ENCODE results near the gene RAD23A. TPM values are rescaled to one million over a fixed set of nuclear protein-coding genes. Genes with fewer than 3 reads are reported as not detected.

RAD23A gene
- polyA plus RNA-seq, 3 donors from 2014 or later = 68.9 to 121 (median 69.4) TPM

DNA sequence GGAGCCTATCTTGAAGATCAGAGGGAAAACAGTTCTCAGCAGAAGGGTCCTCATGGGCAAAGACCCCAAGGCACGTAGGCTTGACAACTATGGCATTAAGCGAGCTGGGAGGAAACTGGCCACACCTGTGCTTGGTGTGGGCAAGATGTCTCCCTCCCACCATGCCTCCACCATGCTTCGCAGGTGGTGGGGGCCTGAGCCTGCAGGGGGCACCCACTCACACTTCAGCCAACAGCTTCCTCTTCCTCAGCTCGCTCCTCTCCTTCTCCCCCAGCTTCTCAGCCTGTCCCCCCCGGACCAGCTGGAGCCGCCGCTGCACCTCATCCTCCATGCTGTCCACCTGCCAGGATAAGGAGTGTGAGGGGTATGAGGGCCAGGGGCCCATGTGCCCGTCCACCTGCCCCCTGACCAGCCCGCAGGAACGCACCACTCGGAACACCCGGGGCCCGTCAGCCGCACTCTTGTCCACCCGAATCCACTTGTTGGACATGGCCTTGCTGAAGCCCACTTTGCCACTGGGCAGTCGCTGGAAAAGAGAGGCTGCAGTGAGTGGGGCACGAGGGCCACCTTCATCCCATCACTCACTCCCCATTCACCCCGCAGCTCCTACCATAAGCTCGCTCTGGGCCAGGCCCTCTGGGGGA lies 15.5 kb upstream of the RAD23A start:
- H3K9me3 Mint-ChIP-seq = no peaks in the 10 kb centered on the region
- H3K4me1 Mint-ChIP-seq = peaks cover 20 to 23% of the 10 kb centered on the region in 2 donors
- peaks cover 8 to 19% (median 10%) of the 10 kb centered on the region in 3 donors for H3K36me3 Mint-ChIP-seq
- no peak overlapping the region for H3K27ac Mint-ChIP-seq
- H3K27me3 Mint-ChIP-seq (ENCODE audit: low read depth in 3 of 3) = no peaks in the 10 kb centered on the region
- no peak overlapping the region for H3K4me3 Mint-ChIP-seq
- no peak for DNase-seq

DNA sequence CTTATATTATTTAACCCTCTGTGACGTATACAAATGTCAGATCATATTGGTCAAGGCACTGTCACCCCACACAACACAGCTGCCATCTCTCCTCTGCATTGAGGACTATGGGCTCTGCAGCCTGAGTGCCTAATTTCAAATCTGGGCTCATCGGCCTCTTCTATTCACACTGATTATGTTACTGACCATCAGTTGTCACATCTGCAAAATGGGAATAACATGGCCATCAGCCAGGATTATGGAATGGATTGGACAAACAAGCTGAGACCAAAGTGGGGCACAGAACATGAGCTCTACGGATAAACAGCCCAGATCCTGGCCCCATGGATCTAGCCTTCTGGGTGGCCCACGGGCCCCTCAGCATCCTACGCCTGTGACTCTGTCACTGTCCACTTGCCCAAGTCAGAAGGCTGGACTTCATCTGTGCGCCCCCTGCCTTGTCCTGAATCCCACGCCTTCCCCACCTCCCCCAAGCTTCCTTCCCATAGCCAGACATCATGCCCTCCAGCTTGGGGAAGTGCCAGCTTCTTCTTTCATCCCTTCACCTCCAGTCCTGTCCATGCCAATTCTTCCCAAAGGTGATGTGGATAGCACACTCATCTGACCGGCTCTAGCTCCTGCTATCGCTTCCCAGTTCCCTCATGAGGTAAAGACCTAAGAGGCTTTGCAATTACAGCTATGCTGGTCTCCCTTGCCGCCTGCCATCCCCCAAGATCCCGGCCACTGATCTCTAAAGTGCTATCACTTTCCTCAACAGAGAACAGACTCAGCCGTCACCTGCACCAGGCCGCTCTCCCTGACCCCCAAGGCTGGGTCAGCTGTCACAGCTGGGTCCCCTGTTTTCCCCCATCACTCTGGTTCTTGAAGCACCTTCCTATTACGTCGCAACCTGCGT lies 13.0 kb upstream of the RAD23A start:
- peaks cover 24 to 31% of the 10 kb centered on the region in 2 donors for H3K4me1 Mint-ChIP-seq
- H3K4me3 Mint-ChIP-seq = peak overlapping the region; percentile 95 to 98 (median 96)
- peak overlapping the region; percentile 79 to 94 (median 90) for H3K27ac Mint-ChIP-seq
- DNase-seq = peak in 2 of 3 donors; percentile 44 to 46
- H3K9me3 Mint-ChIP-seq = no peaks in the 10 kb centered on the region
- H3K36me3 Mint-ChIP-seq = peaks cover 4 to 12% (median 4%) of the 10 kb centered on the region in 3 donors
- peaks cover 0 to 3% (median 2%) of the 10 kb centered on the region in 3 donors for H3K27me3 Mint-ChIP-seq (ENCODE audit: low read depth in 3 of 3)

DNA sequence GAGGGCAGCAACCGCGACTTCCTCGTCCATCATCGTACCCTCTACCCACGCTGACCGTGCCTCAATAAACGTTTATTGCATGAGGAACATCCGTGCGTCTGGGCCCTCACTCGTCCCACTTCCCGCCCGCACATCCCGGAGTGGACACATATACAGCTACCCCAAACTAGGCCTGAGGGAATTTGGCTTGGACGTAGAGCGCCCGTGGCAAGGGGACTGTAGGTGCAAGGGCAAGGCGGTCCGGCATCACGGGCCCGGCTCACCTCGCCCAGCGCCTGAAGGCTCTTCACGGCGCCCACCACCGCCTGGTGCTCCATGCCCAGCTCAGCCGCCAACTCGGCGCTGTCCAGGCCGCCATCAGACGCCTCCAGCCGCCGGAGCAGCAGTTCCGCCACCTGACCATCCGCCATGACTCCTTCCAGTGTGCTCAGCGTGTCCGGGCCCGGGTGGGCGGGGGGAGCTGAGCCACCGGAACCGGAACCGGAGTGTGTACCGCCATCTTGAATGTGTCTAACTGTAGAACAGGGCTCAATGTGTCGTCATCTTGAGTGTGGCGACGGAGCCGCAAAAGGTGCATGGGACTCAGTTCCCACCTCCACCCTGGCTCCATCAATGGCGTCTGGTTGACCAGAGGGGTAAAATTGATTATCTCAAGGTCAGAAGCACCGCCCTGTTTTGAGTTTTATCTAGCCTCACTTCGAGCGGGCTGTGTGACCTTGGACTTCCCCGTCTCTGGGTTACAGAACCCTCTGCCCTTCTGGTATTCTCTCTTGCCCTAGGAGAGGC lies 12.2 kb upstream of the RAD23A start, which contains the start of gene FARSA:
Gene FARSA, minus strand, starts transcription at position 425 of the 786 bp plus-strand sequence. Its CDS starts 15 bp downstream, at position 410.
- peaks cover 4 to 8% (median 4%) of the 10 kb centered on the region in 3 donors for H3K36me3 Mint-ChIP-seq
- H3K9me3 Mint-ChIP-seq = no peaks in the 10 kb centered on the region
- peaks cover 31 to 38% of the 10 kb centered on the region in 2 donors for H3K4me1 Mint-ChIP-seq
- peak within 1 kb of the TSS; percentile 79 to 94 (median 90) for H3K27ac Mint-ChIP-seq
- DNase-seq = peak; percentile 81 to 85 (median 85)
- peak within 1 kb of the TSS; percentile 95 to 98 (median 96) for H3K4me3 Mint-ChIP-seq
- H3K27me3 Mint-ChIP-seq (ENCODE audit: low read depth in 3 of 3) = peaks cover 4 to 12% (median 9%) of the 10 kb centered on the region in 3 donors

DNA sequence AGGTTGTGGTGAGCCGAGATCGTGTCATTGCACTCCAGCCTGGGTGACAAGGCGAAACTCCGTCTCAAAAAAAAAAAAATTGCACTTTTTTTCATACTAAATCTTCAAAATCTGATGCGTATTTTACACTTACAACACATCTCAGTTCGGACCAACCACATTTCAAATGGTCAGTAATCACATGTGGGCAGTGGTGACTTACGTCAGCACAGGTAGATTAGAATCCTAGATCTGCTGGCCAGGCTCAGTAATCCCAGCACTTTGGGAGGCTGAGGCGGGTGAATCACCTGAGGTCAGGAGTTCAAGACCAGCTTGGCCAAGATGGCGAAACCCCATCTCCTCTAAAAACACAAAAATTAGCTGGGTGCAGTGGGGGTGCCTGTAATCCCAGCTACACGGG lies 10.6 kb upstream of the RAD23A start:
- H3K4me1 Mint-ChIP-seq = peaks cover 45 to 53% of the 10 kb centered on the region in 2 donors
- peaks cover 11 to 21% (median 20%) of the 10 kb centered on the region in 3 donors for H3K27me3 Mint-ChIP-seq (ENCODE audit: low read depth in 3 of 3)
- no peak overlapping the region for H3K27ac Mint-ChIP-seq
- no peaks in the 10 kb centered on the region for H3K9me3 Mint-ChIP-seq
- peak overlapping the region in 3 of 5 donors; percentile 18 to 49 (median 29) for H3K4me3 Mint-ChIP-seq
- H3K36me3 Mint-ChIP-seq = peaks cover 7 to 13% (median 9%) of the 10 kb centered on the region in 3 donors
- DNase-seq = no peak

DNA sequence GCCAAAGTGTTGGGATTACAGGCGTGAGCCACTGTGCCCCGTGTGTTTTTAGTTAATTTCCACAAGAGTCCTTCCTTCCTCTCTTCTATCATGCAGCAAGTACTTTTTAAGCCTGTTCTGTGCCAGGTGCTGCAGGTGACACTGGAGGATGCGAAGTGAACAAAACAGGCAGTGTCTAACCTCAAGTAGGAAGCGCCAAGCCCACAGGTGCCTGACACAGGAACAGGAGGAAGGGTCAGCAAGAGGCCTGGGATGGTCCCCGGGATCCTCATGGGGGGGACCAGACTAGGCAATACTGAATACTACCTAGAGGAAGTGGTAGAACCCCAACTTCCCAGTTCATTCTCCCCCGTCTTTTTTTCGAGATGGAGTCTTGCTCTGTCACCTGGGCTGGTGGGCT lies 9.1 kb upstream of the RAD23A start:
- Mint-ChIP-seq H3K36me3 (peaks cover 9 to 24% (median 15%) of the 10 kb centered on the region in 3 donors), H3K27ac (no peak overlapping the region)

DNA sequence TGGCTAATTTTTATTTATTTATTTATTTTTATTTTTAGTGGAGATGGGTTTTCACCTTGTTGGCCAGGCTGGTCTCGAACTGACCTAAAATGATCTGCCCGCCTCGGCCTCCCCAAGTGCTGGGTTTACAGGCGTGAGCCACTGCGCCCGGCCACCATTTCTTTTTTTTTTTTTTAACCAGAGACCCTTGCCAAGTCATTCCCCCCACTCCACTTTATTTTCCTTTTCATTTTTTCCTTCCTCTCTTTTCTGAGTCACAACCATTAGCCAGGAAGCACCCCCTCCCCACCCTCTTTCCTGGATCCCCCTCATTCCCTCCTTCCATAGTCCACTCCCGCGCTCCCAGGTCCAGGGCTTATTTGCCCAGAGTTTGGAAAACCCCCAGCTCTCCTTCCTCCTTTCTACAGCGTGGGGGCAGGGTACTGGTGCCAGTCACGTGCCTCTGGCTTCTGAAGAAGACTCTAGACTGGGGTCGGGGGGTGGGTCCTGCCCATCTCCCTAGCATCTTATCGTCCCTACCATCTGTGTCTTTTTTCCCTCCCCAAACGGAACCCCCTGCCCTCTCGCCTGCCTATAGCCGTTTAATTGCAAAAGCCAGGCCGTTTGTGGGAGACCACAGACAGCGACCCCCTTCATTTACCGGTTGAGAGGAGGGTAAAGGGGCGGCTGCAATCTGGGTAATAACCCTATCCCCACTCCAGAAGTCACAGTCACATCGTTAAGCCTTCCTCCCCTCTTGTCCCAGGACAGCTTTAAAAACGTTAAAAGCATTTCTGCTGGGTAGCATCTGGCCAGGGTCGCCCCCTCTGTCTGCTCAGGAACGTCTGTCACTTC lies 8.4 kb upstream of the RAD23A start:
- DNase-seq = no peak
- H3K27me3 Mint-ChIP-seq (ENCODE audit: low read depth in 3 of 3) = peaks cover 15 to 23% (median 20%) of the 10 kb centered on the region in 3 donors
- no peaks in the 10 kb centered on the region for H3K9me3 Mint-ChIP-seq
- peak overlapping the region; percentile 97 to 100 (median 98) for H3K4me3 Mint-ChIP-seq
- H3K4me1 Mint-ChIP-seq = peaks cover 57 to 60% of the 10 kb centered on the region in 2 donors
- peaks cover 9 to 27% (median 15%) of the 10 kb centered on the region in 3 donors for H3K36me3 Mint-ChIP-seq
- H3K27ac Mint-ChIP-seq = peak overlapping the region; percentile 93 to 98 (median 98)

More for the DNA sequence above, 9.1 kb upstream of the RAD23A start:
- no peak for DNase-seq
- H3K4me3 Mint-ChIP-seq = peak overlapping the region in 2 of 5 donors; percentile 1 to 20
- no peaks in the 10 kb centered on the region for H3K9me3 Mint-ChIP-seq
- peaks cover 55 to 63% of the 10 kb centered on the region in 2 donors for H3K4me1 Mint-ChIP-seq
- H3K27me3 Mint-ChIP-seq (ENCODE audit: low read depth in 3 of 3) = peaks cover 15 to 23% (median 20%) of the 10 kb centered on the region in 3 donors

DNA sequence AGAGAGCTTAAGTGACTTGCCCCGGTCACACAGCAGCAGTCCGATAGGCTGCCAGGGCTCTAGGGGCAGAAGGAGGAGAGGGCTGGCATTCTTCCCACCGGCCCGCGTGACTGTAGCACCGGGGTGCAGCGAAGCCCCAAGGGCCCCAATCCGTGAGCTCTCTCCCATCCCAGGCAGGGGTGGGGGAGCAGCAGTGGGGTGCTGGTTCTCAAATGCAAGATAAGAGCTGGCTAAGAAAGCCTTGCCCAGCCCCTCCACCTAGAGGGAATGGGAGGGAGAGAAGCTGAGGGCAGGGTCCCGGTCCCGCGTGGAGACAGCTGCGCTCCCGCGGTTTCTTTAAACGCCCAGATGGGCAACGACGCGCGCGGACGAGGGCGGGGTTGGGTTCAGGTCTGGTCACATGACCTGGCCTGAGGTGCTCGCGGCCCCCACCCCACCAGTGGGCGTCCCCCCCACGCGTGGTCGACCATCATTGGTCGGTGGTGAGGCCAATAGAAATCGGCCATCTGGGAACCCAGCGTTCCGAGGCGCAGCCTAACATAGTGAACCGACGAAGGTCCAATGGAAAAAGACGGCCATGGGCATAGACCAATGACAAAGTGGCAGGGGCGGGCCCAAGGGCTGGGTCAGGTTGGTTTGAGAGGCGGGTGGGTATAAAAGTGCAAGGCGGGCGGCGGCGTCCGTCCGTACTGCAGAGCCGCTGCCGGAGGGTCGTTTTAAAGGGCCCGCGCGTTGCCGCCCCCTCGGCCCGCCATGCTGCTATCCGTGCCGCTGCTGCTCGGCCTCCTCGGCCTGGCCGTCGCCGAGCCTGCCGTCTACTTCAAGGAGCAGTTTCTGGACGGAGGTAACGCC lies 7.5 kb upstream of the RAD23A start, which contains the start of gene CALR:
Gene CALR, plus strand, starts transcription at position 683 of the 852 bp plus-strand sequence. Its CDS starts 71 bp downstream, at position 754.
- H3K9me3 Mint-ChIP-seq = no peaks in the 10 kb centered on the region
- peaks cover 52 to 54% of the 10 kb centered on the region in 2 donors for H3K4me1 Mint-ChIP-seq
- peak; percentile 100 for DNase-seq
- H3K4me3 Mint-ChIP-seq = peak within 1 kb of the TSS; percentile 97 to 100 (median 98)
- H3K27ac Mint-ChIP-seq = peak within 1 kb of the TSS; percentile 93 to 98 (median 98)
- peaks cover 15 to 25% (median 23%) of the 10 kb centered on the region in 3 donors for H3K27me3 Mint-ChIP-seq (ENCODE audit: low read depth in 3 of 3)
- peaks cover 9 to 29% (median 15%) of the 10 kb centered on the region in 3 donors for H3K36me3 Mint-ChIP-seq

DNA sequence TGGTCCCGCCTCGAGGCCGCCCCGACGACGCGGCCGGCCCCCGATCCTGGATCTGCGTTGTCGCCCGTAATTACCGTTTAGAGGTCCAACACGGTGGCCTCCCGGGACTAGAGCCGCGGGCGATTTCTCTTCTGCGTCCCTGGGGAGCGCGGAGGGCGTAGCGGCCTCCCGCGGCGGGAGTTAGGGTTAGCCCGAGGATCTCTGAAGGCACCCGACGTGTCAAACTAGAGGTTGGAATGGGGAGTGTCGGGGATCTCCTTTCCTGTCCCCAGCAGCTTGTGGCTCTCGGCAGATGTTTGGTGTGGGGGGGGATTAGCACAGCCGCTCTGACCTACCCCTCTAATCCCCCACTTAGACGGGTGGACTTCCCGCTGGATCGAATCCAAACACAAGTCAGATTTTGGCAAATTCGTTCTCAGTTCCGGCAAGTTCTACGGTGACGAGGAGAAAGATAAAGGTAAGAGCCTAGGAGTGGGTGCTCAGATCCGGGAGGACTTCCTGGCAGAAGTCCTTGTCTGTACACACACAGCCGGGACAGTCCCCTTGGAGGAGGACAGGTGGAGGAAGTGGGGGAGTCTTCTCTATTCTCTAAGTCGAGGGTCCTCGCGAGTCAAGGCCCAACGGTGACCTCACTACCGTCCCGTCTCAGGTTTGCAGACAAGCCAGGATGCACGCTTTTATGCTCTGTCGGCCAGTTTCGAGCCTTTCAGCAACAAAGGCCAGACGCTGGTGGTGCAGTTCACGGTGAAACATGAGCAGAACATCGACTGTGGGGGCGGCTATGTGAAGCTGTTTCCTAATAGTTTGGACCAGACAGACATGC lies 6.7 kb upstream of the RAD23A start:
- DNase-seq = peak in 1 of 3 donors; percentile 47
- Mint-ChIP-seq H3K27me3 (ENCODE audit: low read depth in 3 of 3) (peaks cover 20 to 29% (median 24%) of the 10 kb centered on the region in 3 donors), H3K36me3 (peaks cover 15 to 36% (median 21%) of the 10 kb centered on the region in 3 donors), H3K27ac (peak overlapping the region; percentile 93 to 98 (median 98)), H3K9me3 (no peaks in the 10 kb centered on the region), H3K4me3 (peak overlapping the region; percentile 97 to 100 (median 98)), H3K4me1 (peaks cover 51 to 52% of the 10 kb centered on the region in 2 donors)

DNA sequence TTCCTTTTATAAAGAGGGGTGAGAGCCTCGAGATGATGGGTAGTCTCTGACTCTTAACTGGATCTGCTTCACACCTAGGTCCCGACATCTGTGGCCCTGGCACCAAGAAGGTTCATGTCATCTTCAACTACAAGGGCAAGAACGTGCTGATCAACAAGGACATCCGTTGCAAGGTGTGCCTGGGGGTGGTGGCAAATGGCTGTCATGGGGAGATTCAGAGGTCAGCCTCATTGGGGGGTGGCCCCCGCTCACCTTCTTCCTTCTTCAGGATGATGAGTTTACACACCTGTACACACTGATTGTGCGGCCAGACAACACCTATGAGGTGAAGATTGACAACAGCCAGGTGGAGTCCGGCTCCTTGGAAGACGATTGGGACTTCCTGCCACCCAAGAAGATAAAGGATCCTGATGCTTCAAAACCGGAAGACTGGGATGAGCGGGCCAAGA lies 5.7 kb upstream of the RAD23A start:
- H3K4me3 Mint-ChIP-seq = peak overlapping the region; percentile 97 to 100 (median 98)
- H3K36me3 Mint-ChIP-seq = peaks cover 19 to 42% (median 21%) of the 10 kb centered on the region in 3 donors
- H3K27me3 Mint-ChIP-seq (ENCODE audit: low read depth in 3 of 3) = peaks cover 22 to 32% (median 27%) of the 10 kb centered on the region in 3 donors
- no peak for DNase-seq
- H3K27ac Mint-ChIP-seq = peak overlapping the region; percentile 93 to 98 (median 98)
- H3K4me1 Mint-ChIP-seq = peaks cover 52 to 60% of the 10 kb centered on the region in 2 donors
- H3K9me3 Mint-ChIP-seq = no peaks in the 10 kb centered on the region

DNA sequence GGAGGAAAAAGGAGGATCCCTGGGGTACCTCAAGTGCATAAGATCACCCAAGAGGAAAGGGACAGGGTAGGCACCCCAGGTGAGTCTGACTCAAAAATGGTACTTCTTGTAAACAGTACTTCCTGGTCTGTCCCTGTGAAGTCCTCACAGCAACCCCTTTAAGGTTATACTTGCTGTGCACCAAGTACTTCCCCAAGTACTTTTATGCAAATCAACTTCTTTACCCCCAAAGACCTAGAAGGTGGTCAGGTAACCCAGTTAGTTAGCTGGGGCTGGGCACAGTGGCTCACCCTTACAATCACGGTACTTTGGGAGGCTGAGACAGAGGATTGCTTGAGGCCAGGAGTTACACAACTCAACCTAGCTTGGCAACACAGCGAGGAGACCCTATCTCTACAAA lies 4.8 kb upstream of the RAD23A start:
- Mint-ChIP-seq H3K4me1 (peaks cover 60 to 67% of the 10 kb centered on the region in 2 donors), H3K27ac (peak overlapping the region in 5 of 6 donors; percentile 49 to 85 (median 77)), H3K9me3 (no peaks in the 10 kb centered on the region), H3K36me3 (peaks cover 19 to 42% (median 21%) of the 10 kb centered on the region in 3 donors), H3K27me3 (ENCODE audit: low read depth in 3 of 3) (peaks cover 29 to 40% (median 32%) of the 10 kb centered on the region in 3 donors), H3K4me3 (peak overlapping the region; percentile 53 to 98 (median 97))
- no peak for DNase-seq

All from immature natural killer cell (primary cell).